Measurements from ENCODE around the gene CERS6. TPM values are rescaled to one million over a fixed set of nuclear protein-coding genes. Genes with fewer than 3 reads are reported as not detected.

The CERS6 gene
- polyA plus RNA-seq, 1 donor from 2014 or later: 59.3 TPM

GRCh38 chr2:168426861-168427260 lies 29.2 kb upstream of the CERS6 start:
- Histone ChIP-seq H3K9ac (ENCODE audit: low read length) (no peak overlapping the region), H3K9me2 (ENCODE audit: insufficient read depth, low read length) (no peaks in the 10 kb centered on the region), H3K27ac (ENCODE audit: low read length) (no peak overlapping the region), H3K79me2 (replicated peaks; ENCODE audit: insufficient read depth, low read length) (no peaks in the 10 kb centered on the region), H3K9me3 (ENCODE audit: low read length) (no peaks in the 10 kb centered on the region), H3K4me2 (ENCODE audit: low read length) (no peak overlapping the region), H4K20me1 (ENCODE audit: insufficient read depth) (no peaks in the 10 kb centered on the region), H3K36me3 (ENCODE audit: insufficient read depth, low read length) (no peaks in the 10 kb centered on the region), H2AFZ (ENCODE audit: low read depth, low read length) (no peak overlapping the region), H3K4me3 (ENCODE audit: low read length) (no peak overlapping the region), H3F3A (ENCODE audit: insufficient read depth, low read length, poor library complexity, severe bottlenecking) (no peaks in the 10 kb centered on the region), H3K27me3 (ENCODE audit: insufficient read depth, low read depth, low read length) (no peaks in the 10 kb centered on the region)
- TF ChIP-seq REST (IDR thresholded peaks at IDR 0.05; ENCODE audit: borderline replicate concordance) (no peak), SMC3 (conservative IDR thresholded peaks at IDR 0.05; ENCODE audit: poor library complexity) (no peak), EZH2 (IDR thresholded peaks at IDR 0.05; ENCODE audit: borderline replicate concordance, insufficient read depth, low read length, poor library complexity, severe bottlenecking) (no peak), EP300 (conservative IDR thresholded peaks at IDR 0.05; ENCODE audit: poor library complexity, severe bottlenecking) (no peak), MXI1 (conservative IDR thresholded peaks at IDR 0.05; ENCODE audit: poor library complexity, severe bottlenecking) (no peak), RAD21 (conservative IDR thresholded peaks at IDR 0.05) (no peak), TAF1 (IDR thresholded peaks at IDR 0.05; ENCODE audit: low read depth) (no peak), CTCF (IDR thresholded peaks at IDR 0.05; ENCODE audit: poor library complexity, severe bottlenecking) (no peak), POLR2AphosphoS5 (IDR thresholded peaks at IDR 0.05) (no peak)

- H3K36me3 ChIP-seq (ENCODE audit: insufficient read depth, low read length): no peaks in the 10 kb centered on the region
- H3K27ac ChIP-seq (ENCODE audit: low read length): no peak overlapping the region
- no peak overlapping the region for H3K9ac ChIP-seq (ENCODE audit: low read length)
- no peak overlapping the region for H3K4me3 ChIP-seq (ENCODE audit: low read length)
- H3K4me2 ChIP-seq (ENCODE audit: low read length): no peak overlapping the region
- H3F3A ChIP-seq (ENCODE audit: insufficient read depth, low read length, poor library complexity, severe bottlenecking): no peaks in the 10 kb centered on the region
- no peaks in the 10 kb centered on the region for H3K9me3 ChIP-seq (ENCODE audit: low read length)
- no peaks in the 10 kb centered on the region for H3K27me3 ChIP-seq (ENCODE audit: insufficient read depth, low read depth, low read length)
- TF ChIP-seq MXI1 (conservative IDR thresholded peaks at IDR 0.05; ENCODE audit: poor library complexity, severe bottlenecking) (no peak), REST (IDR thresholded peaks at IDR 0.05; ENCODE audit: borderline replicate concordance) (no peak), SMC3 (conservative IDR thresholded peaks at IDR 0.05; ENCODE audit: poor library complexity) (no peak), CTCF (IDR thresholded peaks at IDR 0.05; ENCODE audit: poor library complexity, severe bottlenecking) (no peak)
- H4K20me1 ChIP-seq (ENCODE audit: insufficient read depth): no peaks in the 10 kb centered on the region
- no peaks in the 10 kb centered on the region for H3K9me2 ChIP-seq (ENCODE audit: insufficient read depth, low read length)
- no peaks in the 10 kb centered on the region for H3K79me2 ChIP-seq (replicated peaks; ENCODE audit: insufficient read depth, low read length)
- H2AFZ ChIP-seq (ENCODE audit: low read depth, low read length): no peak overlapping the region
Observed at GRCh38 chr2:168427451-168427850, 28.6 kb upstream of the CERS6 start.
